HL-60 (cell line): Measurements from ENCODE around the gene SYT4.

Experiments used
- DNase-seq, 2 experiments: peaks; one replicate each; pipeline ENCODE4 v3.0.0-alpha.2; 2010 to 2020; ENCODE audit warnings: low read depth in 1 of 2, low spot score in 1 of 2
- H3K27ac ChIP-seq: fragments of 250-450 bp; sonication (Bioruptor Pico); replicated peaks from 2 replicates; pipeline ENCODE4 v1.5.1; 2020; ENCODE audit warnings: mild to moderate bottlenecking, moderate library complexity
- H3K27me3 ChIP-seq: fragments of 250-450 bp; sonication (Bioruptor Pico); 2 replicates; pipeline ENCODE4 v1.5.1; 2021; ENCODE audit warnings: mild to moderate bottlenecking, moderate library complexity; ENCODE audit not compliant: insufficient read depth, poor library complexity, severe bottlenecking
- H3K4me3 ChIP-seq: replicated peaks from 2 replicates; pipeline ENCODE4 v1.5.1; 2011; ENCODE audit warnings: mild to moderate bottlenecking, control low read depth, low read length; ENCODE audit not compliant: insufficient read depth
- GABPA ChIP-seq: IDR thresholded peaks from 2 replicates; pipeline ENCODE4 v1.6.1; 2012; ENCODE audit warnings: low read depth
- POLR2AphosphoS5 ChIP-seq: IDR thresholded peaks from 2 replicates; pipeline ENCODE4 v1.6.1; 2012; ENCODE audit warnings: low read depth
- SPI1 ChIP-seq: IDR thresholded peaks from 2 replicates; pipeline ENCODE4 v1.6.1; 2012; ENCODE audit warnings: low read depth, mild to moderate bottlenecking, borderline replicate concordance
- TF ChIP-seq, protein P1 (sequence below): IDR thresholded peaks from one replicate; pipeline ENCODE4 v1.5.1; 2011; ENCODE audit warnings: low read length, control low read depth, inconsistent platforms; ENCODE audit not compliant: insufficient read depth
- TF ChIP-seq, protein P2 (sequence below): IDR thresholded peaks from 2 replicates; pipeline ENCODE4 v1.6.1; 2012; ENCODE audit warnings: low read depth; ENCODE audit not compliant: insufficient replicate concordance

Gene SYT4

DNA sequence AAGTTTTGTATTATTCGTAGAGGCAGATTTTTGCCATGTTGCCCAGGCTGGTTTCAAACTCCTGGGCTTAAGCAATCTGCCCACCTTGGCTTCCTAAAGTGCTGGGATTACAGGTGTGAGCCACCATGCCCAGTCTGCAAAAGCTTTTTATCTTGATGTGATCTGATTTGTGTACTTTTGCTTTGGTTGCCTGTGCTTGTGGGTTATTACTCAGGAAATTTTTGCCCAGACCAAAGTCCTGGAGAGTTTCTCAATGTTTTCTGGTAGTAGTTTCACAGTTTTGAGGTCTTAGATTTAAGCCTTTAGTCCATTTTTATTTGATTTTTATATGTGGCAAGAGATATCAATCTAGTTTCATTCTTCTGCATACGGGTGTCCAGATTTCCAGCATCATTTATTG, 42.4 kb downstream of the SYT4 start:
- no peaks in the 10 kb centered on the region for H3K27me3 ChIP-seq
- DNase-seq, result no peak
- H3K4me3 ChIP-seq, result no peak overlapping the region
- no peak overlapping the region for H3K27ac ChIP-seq
- TF ChIP-seq POLR2AphosphoS5 (no peak), SPI1 (no peak), GABPA (no peak)
- TF ChIP-seq, protein P1, sequence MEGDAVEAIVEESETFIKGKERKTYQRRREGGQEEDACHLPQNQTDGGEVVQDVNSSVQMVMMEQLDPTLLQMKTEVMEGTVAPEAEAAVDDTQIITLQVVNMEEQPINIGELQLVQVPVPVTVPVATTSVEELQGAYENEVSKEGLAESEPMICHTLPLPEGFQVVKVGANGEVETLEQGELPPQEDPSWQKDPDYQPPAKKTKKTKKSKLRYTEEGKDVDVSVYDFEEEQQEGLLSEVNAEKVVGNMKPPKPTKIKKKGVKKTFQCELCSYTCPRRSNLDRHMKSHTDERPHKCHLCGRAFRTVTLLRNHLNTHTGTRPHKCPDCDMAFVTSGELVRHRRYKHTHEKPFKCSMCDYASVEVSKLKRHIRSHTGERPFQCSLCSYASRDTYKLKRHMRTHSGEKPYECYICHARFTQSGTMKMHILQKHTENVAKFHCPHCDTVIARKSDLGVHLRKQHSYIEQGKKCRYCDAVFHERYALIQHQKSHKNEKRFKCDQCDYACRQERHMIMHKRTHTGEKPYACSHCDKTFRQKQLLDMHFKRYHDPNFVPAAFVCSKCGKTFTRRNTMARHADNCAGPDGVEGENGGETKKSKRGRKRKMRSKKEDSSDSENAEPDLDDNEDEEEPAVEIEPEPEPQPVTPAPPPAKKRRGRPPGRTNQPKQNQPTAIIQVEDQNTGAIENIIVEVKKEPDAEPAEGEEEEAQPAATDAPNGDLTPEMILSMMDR, result no peak
- TF ChIP-seq, protein P2, sequence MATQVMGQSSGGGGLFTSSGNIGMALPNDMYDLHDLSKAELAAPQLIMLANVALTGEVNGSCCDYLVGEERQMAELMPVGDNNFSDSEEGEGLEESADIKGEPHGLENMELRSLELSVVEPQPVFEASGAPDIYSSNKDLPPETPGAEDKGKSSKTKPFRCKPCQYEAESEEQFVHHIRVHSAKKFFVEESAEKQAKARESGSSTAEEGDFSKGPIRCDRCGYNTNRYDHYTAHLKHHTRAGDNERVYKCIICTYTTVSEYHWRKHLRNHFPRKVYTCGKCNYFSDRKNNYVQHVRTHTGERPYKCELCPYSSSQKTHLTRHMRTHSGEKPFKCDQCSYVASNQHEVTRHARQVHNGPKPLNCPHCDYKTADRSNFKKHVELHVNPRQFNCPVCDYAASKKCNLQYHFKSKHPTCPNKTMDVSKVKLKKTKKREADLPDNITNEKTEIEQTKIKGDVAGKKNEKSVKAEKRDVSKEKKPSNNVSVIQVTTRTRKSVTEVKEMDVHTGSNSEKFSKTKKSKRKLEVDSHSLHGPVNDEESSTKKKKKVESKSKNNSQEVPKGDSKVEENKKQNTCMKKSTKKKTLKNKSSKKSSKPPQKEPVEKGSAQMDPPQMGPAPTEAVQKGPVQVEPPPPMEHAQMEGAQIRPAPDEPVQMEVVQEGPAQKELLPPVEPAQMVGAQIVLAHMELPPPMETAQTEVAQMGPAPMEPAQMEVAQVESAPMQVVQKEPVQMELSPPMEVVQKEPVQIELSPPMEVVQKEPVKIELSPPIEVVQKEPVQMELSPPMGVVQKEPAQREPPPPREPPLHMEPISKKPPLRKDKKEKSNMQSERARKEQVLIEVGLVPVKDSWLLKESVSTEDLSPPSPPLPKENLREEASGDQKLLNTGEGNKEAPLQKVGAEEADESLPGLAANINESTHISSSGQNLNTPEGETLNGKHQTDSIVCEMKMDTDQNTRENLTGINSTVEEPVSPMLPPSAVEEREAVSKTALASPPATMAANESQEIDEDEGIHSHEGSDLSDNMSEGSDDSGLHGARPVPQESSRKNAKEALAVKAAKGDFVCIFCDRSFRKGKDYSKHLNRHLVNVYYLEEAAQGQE, result no peak

DNA sequence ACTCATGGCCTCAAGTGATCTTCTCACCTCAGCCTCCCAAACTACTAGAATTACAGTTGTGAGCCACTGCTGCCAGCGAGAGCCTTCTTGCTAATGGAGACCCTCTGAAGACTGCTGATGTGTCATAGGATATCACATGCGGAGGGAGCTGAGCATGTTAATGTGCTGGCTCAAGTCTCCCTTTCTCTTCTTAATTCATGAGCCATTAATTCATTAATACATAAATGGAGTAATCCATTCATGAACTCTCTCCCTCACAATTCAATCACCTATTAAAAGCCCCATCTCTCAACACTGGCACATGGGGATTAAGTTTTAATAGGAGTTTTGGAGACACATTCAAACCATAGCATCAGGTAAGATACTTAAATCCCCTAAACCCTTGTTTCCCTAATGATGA, 54.8 kb downstream of the SYT4 start:
- Histone ChIP-seq H3K27ac (no peak overlapping the region), H3K27me3 (no peaks in the 10 kb centered on the region), H3K4me3 (no peak overlapping the region)
- no peak for DNase-seq
- TF ChIP-seq, protein P2, result no peak

DNA sequence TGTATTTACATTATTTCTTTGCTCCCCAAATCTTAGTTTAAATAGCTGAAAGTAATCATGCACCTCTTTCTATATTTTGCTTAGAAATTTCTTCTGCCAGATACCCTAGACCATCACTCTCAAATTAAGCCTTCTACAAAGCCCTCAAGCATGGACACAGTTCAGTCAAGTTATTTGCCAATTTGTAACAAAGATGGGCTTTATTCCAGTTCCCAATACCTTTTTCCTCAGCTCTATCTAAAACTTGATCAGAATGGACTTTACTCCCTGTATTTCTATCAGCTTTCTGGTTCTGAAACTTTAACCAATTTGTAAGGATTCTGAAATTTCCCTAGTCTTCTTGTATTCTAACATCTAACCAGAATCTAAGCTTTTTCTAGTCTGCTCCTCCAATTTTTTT, 56.6 kb downstream of the SYT4 start:
- Histone ChIP-seq H3K27ac (no peak overlapping the region), H3K4me3 (no peak overlapping the region), H3K27me3 (no peaks in the 10 kb centered on the region)
- TF ChIP-seq SPI1 (no peak), GABPA (no peak), POLR2AphosphoS5 (no peak)
- TF ChIP-seq, protein P2, result no peak
- TF ChIP-seq, protein P1, result no peak
- DNase-seq, result no peak
